Pericardium fibroblast (primary cell): ENCODE data around the gene ZRANB1. TPM values are rescaled to one million over a fixed set of nuclear protein-coding genes. Genes with fewer than 3 reads are reported as not detected.

Experiments used
- total RNA-seq: library from RNA; depleted of rRNA; stranded (reverse); fragments of >200 nt; gene quantifications from 2 replicates; pipeline ENCODE4 v1.2.3, GENCODE V29; 2015

Gene ZRANB1
- 13.5 and 14.1 TPM in 2 replicates for total RNA-seq

GRCh38 chr10:124941823-124942222 lies at the start of gene ZRANB1:
ZRANB1 (plus strand) TSS chr10:124942123; CDS start chr10:124942494, 371 bp downstream.

Other genes starting within 250 kb of the ZRANB1 start
- 8.1 and 16.1 TPM in 2 replicates for gene FAM53B, start 197.7 kb upstream of the ZRANB1 start, total RNA-seq
- 12.0 and 14.0 TPM in 2 replicates for gene EEF1AKMT2, start 150.2 kb upstream of the ZRANB1 start, total RNA-seq
- gene ABRAXAS2, start 140.3 kb upstream of the ZRANB1 start, total RNA-seq = 10.7 and 11.7 TPM in 2 replicates
- 36.8 and 43.9 TPM in 2 replicates for gene CTBP2, start 218.4 kb downstream of the ZRANB1 start, total RNA-seq